Posterior cingulate gyrus (tissue), 11 donors: ENCODE results near the gene NUTM2E.
"Not testable (repeated sequence)": the region's sequence is repeated elsewhere in the genome, so short reads cannot be mapped to it uniquely, and the experiment has no call there.

Experiments used
- DNase-seq, 10 donors: peaks; one replicate each; pipeline versions ENCODE4 v3.0.0 to v3.0.0-alpha.2; 2020 to 2021; ENCODE audit warnings: mixed read lengths in 3 of 10
- intact Hi-C: fragments of 100-400 bp; cut with DNase I; formaldehyde crosslinking; loops from one replicate; pipeline ENCODE4 v1.15.1; 2023

NUTM2E gene, protein sequence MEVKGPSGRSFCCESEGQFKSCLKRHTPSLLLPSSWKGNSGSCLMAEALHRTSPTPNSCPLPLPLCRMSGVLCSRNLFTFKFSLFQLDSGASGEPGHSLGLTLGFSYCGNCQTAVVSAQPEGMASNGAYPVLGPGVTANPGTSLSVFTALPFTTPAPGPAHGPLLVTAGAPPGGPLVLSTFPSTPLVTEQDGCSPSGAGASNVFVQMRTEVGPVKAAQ (N-terminal part only)

DNA sequence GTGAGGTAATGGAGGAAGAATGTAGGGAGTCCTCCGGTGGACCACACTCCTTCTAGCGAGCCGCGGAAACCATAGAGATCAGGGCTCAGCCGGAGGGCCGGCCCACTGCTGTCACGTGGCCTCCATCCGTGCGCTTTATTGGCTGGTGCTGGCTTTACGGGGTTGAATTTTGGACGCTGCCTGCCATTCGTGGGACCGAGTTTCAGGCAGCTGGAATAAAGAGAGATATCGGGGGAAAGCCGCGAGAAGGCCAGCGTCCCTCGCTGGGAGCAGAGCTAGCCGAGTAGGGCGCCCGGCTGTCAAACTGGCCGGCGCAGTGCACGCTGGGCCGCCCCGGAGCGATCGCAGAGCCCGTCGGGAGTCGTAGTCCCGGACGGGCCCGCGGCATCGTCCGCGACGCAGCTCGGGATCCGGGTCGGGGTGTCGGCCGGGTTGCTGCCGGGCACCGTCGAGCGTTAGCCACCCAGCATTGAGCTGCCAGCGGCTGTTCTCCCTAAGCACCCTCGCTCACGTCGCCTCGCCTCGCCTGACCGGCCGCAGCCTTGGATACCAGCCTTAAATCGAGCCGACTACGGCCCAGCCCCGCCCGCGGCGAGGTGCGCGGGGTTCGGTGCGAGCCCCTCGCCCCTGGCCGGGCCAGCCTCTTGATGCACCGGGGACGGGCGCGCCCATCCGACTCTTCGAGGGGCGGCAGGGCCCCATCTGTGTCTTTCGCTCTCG lies at the start of gene NUTM2E:
Gene NUTM2E (plus strand): TSS at position 244 of the 720 bp plus-strand sequence. CDS start 15,002 bp downstream, outside the sequence.
- peak; percentile 74 to 97 (median 78) for DNase-seq
- intact Hi-C loops: not testable (repeated sequence)

DNA sequence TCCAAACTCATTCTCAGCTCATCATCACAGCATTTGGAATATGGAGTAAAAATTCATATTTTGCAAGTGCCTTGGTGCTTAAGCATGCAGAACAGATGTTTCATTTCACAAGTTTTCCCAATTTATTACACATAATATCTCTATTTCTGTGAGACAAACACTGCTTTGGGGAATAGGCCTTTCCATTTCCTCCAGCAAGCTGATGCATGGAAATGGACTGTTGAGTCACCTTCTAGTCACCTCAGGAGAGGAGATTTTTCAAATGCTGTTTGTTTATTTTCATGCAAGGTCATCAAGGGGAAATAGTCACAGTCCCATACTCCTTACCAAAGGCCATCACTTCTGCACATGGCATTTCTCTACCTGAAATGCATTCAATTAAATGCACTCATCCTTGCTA lies 48.5 kb upstream of the NUTM2E start:
- DNase-seq: not testable (repeated sequence)
- intact Hi-C loops: loop anchor here (5.0 kb wide), 1 partner anchor 149 kb away; no protein-coding TSS in a partner anchor

- DNase-seq: peak; percentile 11 to 90 (median 61)
- intact Hi-C loops: loop anchor here (5.0 kb wide), 1 partner anchor 148 kb away; no protein-coding TSS in a partner anchor
These were observed 47.1 kb upstream of the NUTM2E start for GRCh38 chr10:79779310-79779938.

- not testable (repeated sequence) for DNase-seq
- intact Hi-C loops: loop anchor here (5.0 kb wide), 1 partner anchor 147 kb away; no protein-coding TSS in a partner anchor
These were observed 46.5 kb upstream of the NUTM2E start for GRCh38 chr10:79779992-79780391.

GRCh38 chr10:79781584-79781983 lies 45.0 kb upstream of the NUTM2E start:
- DNase-seq, intact Hi-C loops: not testable (repeated sequence)

DNA sequence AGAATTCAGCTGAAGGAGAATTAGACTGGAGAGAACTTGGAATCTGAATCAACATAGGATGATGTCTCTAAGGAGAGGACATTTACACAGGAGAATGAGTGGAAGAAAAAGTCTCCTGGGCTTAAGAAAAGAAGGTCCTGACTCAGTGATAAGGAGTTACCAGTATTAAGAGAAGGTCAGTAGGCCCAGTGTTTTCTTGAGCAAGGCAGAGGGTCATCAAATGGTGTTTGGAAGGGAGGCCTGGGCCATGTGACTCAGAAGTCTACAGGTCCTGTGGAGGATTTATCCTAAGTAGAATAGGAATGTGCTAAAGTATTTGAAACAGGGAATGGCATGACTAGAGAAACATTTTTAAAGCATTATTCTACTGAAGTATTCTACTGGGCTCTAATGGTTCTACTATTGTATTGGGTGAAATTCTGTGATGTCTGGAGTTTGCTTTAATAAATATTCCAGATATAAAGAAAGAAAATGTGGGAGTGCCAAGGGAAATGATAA lies 39.0 kb upstream of the NUTM2E start:
- DNase-seq, intact Hi-C loops: not testable (repeated sequence)

DNA sequence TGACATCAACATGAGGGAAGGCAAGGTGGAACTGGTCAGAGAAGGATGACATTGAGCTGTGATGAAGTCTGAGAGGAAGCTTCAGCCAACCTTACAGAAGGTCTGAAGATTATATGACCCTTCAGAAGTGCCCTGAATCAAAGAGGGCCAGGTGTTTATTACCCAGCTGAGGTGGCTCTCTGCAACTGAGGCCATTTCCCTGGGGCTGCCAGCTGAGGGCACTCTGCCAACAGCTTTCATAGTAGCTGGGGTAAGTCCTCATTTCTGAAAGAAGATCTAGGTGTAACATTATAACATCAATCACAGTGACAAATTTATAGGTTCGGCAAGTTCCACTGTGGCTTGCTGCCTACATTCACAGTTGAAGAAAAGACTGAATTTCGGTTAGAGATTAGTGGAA lies 37.2 kb upstream of the NUTM2E start:
- DNase-seq, intact Hi-C loops: not testable (repeated sequence)

DNA sequence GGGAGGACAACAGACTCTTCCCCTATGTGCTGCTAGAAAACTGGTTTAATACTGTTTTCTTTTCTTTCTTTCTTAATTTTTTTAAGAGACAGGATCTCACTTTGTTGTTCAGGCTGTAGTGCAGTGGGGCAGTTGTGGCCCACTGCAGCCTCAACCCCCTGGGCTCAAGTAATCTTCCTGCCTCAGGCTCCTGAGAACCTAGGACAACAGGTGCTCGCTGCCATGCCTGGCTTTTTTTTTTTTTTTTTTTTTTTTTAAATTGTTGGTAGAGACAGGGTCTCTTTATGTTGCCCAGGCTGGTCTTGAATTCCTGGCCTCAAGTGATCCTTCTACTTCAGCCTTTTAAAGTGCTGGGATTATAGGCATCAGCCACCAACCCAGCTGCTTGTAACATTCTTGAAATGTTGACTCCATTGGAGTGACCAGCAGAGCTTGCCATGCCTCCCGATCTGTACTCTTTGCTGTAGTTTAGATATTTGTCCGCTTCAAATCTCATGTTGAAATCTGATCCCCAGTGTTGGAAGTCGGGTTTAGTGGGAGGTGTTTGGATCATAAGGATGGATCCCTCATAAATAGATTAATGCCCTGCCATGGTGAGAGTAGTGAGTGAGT lies 34.5 kb upstream of the NUTM2E start:
- DNase-seq, intact Hi-C loops: not testable (repeated sequence)

DNA sequence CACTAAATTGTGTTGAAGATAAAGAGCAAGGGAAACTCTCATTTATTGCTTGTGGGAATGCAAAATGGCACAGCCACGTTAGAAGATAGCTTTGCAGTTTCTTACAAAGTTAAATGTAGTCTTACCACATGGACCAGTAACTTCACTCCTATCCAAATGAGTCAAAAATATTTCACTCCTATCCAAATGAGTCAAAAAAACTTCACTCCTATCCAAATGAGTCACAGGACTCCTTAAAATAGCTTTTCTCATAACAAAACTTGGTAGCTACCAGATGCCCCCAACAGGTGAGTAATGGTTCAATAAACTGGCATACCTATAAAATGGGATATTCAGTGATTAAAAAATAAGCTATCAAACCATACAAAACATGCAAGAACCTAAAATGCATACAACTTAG lies 27.2 kb upstream of the NUTM2E start:
- DNase-seq, intact Hi-C loops: not testable (repeated sequence)

DNA sequence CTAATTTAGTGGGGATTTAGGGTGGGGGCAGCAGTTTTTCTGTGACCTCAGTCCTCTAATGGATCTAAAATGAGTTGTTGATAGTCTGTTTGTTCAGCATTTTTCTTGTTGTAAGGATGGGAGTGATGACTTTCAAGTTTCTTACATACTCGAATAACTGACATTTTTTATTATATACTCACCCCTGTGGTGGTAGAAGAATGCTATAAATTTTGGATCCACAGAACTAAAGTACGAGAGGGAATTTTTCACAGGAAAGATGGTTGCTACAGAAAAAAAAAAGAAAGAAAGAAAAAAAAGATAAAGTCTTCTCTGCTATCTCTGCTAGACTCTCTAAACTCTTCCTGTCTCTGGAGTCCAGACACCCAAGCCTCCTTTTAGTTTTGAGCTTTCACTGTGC lies 20.7 kb upstream of the NUTM2E start:
- DNase-seq, intact Hi-C loops: not testable (repeated sequence)

DNA sequence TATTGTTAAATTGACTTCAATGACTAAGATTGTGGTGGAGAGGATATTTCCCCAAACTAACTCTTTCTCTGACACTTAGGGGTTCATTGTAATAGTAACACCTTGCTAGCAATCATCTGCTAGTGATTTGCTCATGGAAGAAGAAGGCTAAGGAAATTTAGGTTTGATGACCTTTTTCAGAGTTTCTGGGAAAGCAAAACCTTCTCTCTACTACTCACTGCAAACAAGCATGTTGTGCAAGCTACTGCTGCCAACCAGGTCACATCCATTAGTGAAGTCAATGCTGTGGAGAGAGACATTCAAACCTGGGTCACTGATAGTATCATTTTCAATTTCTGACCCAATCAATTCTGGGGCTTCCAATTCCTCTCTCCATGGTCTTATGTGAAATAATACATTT lies 14.6 kb upstream of the NUTM2E start:
- DNase-seq, intact Hi-C loops: not testable (repeated sequence)

- DNase-seq, intact Hi-C loops: not testable (repeated sequence)
These were observed 10.2 kb upstream of the NUTM2E start for GRCh38 chr10:79816290-79816689.

GRCh38 chr10:79823387-79823786 lies 3.2 kb upstream of the NUTM2E start:
- intact Hi-C loops, DNase-seq: not testable (repeated sequence)

DNA sequence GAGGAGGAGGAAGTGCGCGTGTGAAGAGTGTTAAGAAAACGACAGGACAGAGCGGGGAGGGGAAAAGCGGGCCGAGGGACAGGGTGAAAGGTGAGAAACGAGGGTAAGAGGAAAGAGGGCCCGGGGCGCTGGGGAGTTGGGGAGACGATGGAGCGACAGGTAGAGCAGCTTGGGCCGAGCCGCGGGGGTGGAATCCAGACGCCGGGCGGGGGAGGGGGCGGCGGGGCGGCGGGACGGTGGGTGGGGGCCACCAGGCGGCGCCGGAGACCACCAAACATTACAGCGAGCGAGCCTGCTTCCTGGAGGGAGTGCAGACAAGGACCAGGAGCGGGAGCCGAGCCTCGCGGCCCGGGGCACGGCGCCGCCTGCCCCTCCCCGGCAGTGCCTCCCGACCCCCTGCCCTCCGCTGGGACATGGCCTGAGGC lies 940 bp upstream of the NUTM2E start:
- intact Hi-C loops: not testable (repeated sequence)
- DNase-seq: peak in 5 of 10 donors; percentile 8 to 64 (median 51)

- intact Hi-C loops: not testable (repeated sequence)
- peak in 1 of 10 donors; percentile 10 for DNase-seq
These were observed 426 bp upstream of the NUTM2E start for GRCh38 chr10:79826131-79826495.

DNA sequence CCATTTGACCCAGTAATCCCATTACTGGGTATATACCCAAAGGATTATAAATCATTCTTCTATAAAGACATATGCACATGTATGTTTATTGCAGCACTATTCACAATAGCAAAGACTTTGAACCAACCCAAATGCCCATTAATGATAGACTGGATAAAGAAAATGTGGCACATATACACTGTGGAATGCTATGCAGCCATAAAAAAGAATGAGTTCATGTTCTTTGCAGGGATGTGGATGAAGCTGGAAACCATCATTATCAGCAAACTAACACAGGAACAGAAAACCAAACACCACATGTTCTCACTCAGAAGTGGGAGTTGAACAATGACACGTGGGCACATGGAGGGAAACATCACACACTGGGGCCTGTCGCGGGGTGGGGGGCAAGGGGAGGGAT lies 7.3 kb downstream of the NUTM2E start:
- intact Hi-C loops, DNase-seq: not testable (repeated sequence)

DNA sequence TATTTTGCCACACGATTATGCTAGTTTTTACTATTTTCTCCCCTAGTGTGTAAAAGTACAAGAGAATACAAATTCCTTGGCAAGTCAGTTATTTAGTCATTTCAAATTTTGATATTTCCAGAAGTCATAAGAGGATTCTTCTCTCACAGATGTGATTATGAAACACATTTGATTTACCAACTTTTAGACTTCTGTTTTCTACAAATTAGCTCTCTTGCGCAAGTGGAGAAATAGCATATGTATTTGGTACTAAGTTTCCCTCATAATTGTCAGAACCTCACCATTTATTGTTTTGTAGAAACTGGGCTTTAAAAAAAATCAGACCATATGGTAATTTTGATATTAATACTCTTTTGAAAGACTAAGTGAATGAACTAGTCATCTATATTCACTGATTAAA lies 9.4 kb downstream of the NUTM2E start:
- not testable (repeated sequence) for DNase-seq

GRCh38 chr10:79836891-79837290 lies 10.4 kb downstream of the NUTM2E start:
- DNase-seq: not testable (repeated sequence)

More for the DNA sequence above, 9.4 kb downstream of the NUTM2E start:
- intact Hi-C loops: not testable (repeated sequence)

DNA sequence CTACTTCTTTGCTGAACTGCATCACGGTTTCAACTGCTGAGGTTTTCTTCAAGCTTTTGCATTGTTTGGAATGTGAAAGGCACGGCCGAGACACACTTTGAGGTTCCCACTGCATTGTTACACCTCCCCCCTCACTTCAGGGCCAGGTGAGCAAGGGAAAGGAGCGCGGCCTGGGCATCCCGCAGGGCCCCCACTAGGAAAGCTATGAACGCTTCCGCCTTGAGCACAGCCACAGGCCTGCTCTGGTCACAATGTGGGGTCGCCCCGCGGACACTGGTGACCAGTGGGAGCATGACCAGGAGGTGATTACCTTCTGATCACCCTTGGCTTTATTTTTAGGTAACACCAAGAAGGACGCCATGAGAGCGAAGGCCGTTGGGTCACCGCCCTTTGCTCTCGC lies 11.9 kb downstream of the NUTM2E start:
- peak in 2 of 10 donors; percentile 32 to 76 for DNase-seq
- intact Hi-C loops: not testable (repeated sequence)

More at GRCh38 chr10:79836891-79837290, 10.4 kb downstream of the NUTM2E start:
- intact Hi-C loops: not testable (repeated sequence)

DNA sequence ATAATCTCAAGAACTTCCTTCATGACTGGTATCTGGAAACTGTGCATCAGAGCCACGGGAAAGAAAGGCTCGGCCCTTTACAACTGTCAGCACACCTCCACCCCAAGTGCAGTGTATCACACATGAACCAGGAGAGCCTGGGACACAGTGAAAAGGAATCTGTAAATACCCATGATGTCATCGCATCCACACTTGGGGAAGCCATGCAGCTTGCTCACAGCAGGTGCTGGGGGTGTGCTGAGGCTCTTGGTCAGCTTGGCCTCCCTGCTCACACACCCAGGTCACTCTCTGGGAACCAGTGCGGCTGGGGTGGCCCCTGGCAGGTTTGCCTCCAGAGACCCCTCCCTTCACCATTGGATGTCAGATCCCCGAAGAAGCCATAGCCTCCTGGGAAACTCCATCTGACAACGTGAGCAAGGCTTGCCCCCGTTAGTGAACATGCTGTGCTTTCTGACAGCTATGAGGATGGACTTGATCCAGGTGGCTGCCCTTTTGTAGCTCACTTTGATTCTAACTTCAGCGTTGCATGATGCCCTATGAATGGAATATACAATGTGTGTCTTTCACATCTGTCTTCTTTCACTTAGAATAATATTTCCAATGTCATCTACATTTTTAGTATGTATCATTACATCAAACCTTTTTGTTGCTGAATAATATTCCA lies 26.8 kb downstream of the NUTM2E start:
- intact Hi-C loops, DNase-seq: not testable (repeated sequence)
